SK-N-SH (cell line): ENCODE results near the gene ANHX.

Source experiments
- EP300 ChIP-seq, 2 experiments: IDR thresholded peaks; 2 replicates each; pipeline versions ENCODE4 v1.4.0 to v1.6.1; 2012; ENCODE audit warnings: borderline replicate concordance in 1 of 2, low read depth in 1 of 2, low read length in 1 of 2
- JUND ChIP-seq: IDR thresholded peaks from 2 replicates; pipeline ENCODE4 v1.4.0; 2012
- MXI1 ChIP-seq: IDR thresholded peaks from 2 replicates; pipeline ENCODE4 v1.6.1; 2012; ENCODE audit warnings: mild to moderate bottlenecking, low read depth, low read length, improper control_type of control experiment
- POLR2AphosphoS5 ChIP-seq: IDR thresholded peaks from 2 replicates; pipeline ENCODE4 v1.6.1; 2012; ENCODE audit warnings: low read depth, low read length
- RCOR1 ChIP-seq: fragments of 150-350 bp; IDR thresholded peaks from 2 replicates; pipeline ENCODE4 v1.6.1; 2017; ENCODE audit warnings: antibody characterized with exemption, low read length
- RXRA ChIP-seq: IDR thresholded peaks from 2 replicates; pipeline ENCODE4 v1.4.0; 2012; ENCODE audit warnings: low read depth, mild to moderate bottlenecking, borderline replicate concordance
- SIN3A ChIP-seq: IDR thresholded peaks from 2 replicates; pipeline ENCODE4 v1.6.1; 2012; ENCODE audit warnings: low read depth, mild to moderate bottlenecking, low read length, moderate library complexity, borderline replicate concordance
- TAF1 ChIP-seq: IDR thresholded peaks from 2 replicates; pipeline ENCODE4 v1.6.1; 2012; ENCODE audit warnings: low read depth, mild to moderate bottlenecking, low read length, moderate library complexity, borderline replicate concordance
- YY1 ChIP-seq: IDR thresholded peaks from 2 replicates; pipeline ENCODE4 v1.4.0; 2012; ENCODE audit warnings: low read depth, mild to moderate bottlenecking
- TF ChIP-seq, protein P1 (sequence below): fragments of 200-600 bp; sonication (generic); IDR thresholded peaks from 2 replicates; pipeline ENCODE4 v1.6.1; 2017; ENCODE audit warnings: antibody characterized with exemption, mild to moderate bottlenecking, moderate library complexity
- TF ChIP-seq, protein P2 (sequence below): fragments of 150-350 bp; IDR thresholded peaks from 2 replicates; pipeline ENCODE4 v1.6.1; 2017; ENCODE audit warnings: antibody characterized with exemption, low read length, low read depth, borderline replicate concordance

DNA sequence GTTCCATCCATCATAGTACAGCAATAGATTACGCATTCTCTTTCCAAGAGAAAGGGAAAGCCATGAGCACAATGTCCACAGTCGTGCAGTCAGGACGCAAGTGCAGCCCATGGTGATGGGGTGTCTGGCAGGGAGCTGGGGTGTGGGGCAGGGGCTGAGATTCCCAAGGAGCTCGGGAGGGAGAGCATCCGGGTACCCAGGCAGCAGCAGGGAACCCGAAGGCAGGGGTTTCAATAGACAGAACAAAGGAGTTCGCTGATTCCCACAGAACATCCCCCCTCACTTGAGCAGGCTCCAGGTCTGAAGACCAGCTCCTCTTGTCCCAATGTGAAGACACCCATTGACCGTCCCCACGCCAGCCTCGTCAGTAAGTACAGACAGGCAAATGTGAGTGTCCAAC, 13.5 kb downstream of the ANHX start:
- TF ChIP-seq, protein P1, sequence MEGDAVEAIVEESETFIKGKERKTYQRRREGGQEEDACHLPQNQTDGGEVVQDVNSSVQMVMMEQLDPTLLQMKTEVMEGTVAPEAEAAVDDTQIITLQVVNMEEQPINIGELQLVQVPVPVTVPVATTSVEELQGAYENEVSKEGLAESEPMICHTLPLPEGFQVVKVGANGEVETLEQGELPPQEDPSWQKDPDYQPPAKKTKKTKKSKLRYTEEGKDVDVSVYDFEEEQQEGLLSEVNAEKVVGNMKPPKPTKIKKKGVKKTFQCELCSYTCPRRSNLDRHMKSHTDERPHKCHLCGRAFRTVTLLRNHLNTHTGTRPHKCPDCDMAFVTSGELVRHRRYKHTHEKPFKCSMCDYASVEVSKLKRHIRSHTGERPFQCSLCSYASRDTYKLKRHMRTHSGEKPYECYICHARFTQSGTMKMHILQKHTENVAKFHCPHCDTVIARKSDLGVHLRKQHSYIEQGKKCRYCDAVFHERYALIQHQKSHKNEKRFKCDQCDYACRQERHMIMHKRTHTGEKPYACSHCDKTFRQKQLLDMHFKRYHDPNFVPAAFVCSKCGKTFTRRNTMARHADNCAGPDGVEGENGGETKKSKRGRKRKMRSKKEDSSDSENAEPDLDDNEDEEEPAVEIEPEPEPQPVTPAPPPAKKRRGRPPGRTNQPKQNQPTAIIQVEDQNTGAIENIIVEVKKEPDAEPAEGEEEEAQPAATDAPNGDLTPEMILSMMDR: no peak
- TF ChIP-seq SIN3A: no peak
- no peak for TF ChIP-seq EP300 (IDR thresholded peaks at IDR 0.05; ENCODE audit: borderline replicate concordance in 1 of 2, low read depth in 1 of 2, low read length in 1 of 2)
- TF ChIP-seq JUND: no peak
- TF ChIP-seq MXI1: no peak
- TF ChIP-seq RXRA: no peak
- TF ChIP-seq TAF1: no peak
- TF ChIP-seq, protein P2, sequence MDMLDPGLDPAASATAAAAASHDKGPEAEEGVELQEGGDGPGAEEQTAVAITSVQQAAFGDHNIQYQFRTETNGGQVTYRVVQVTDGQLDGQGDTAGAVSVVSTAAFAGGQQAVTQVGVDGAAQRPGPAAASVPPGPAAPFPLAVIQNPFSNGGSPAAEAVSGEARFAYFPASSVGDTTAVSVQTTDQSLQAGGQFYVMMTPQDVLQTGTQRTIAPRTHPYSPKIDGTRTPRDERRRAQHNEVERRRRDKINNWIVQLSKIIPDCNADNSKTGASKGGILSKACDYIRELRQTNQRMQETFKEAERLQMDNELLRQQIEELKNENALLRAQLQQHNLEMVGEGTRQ: no peak
- TF ChIP-seq YY1: no peak
- TF ChIP-seq RCOR1: no peak
- TF ChIP-seq POLR2AphosphoS5: no peak
